Neuronal stem cell (in vitro differentiated cells): Measurements from ENCODE around the gene IL23R.

Experiments
- DNase-seq: peaks from one replicate; pipeline ENCODE4 v3.0.0-alpha.2; 2013; ENCODE audit warnings: low spot score
- H2AFZ ChIP-seq: one replicate; pipeline ENCODE4 v1.6.1; 2013; ENCODE audit warnings: mild to moderate bottlenecking, low read length, inconsistent platforms
- H2AK5ac ChIP-seq: 2 replicates; pipeline ENCODE4 v1.6.1; 2013; ENCODE audit warnings: low read depth, mild to moderate bottlenecking, inconsistent platforms, low read length, moderate library complexity, mixed read lengths
- H2BK120ac ChIP-seq: 2 replicates; pipeline ENCODE4 v1.6.1; 2013; ENCODE audit warnings: low read depth, mild to moderate bottlenecking, inconsistent platforms, low read length, moderate library complexity, mixed read lengths
- H2BK12ac ChIP-seq: one replicate; pipeline ENCODE4 v1.6.1; 2013; ENCODE audit warnings: low read length, inconsistent platforms
- H2BK15ac ChIP-seq: 2 replicates; pipeline ENCODE4 v1.6.1; 2013; ENCODE audit warnings: mild to moderate bottlenecking, low read length, inconsistent platforms, mixed read lengths
- H2BK5ac ChIP-seq: one replicate; pipeline ENCODE4 v1.6.1; 2013; ENCODE audit warnings: inconsistent platforms, mild to moderate bottlenecking, low read length, moderate library complexity
- H3K14ac ChIP-seq: one replicate; pipeline ENCODE4 v1.6.1; 2013; ENCODE audit warnings: low read length, inconsistent platforms
- H3K18ac ChIP-seq: 2 replicates; pipeline ENCODE4 v1.6.1; 2013; ENCODE audit warnings: low read length, inconsistent platforms
- H3K23ac ChIP-seq: 2 replicates; pipeline ENCODE4 v1.6.1; 2013; ENCODE audit warnings: low read depth, mild to moderate bottlenecking, mixed read lengths, low read length, inconsistent platforms; ENCODE audit not compliant: poor library complexity
- H3K27ac ChIP-seq: replicated peaks from 3 replicates; pipeline ENCODE4 v1.5.1; 2013; ENCODE audit warnings: low read length, inconsistent platforms
- H3K27me3 ChIP-seq, 3 experiments: 2 replicates each; pipeline ENCODE4 v1.6.1; 2013; ENCODE audit warnings: low read length in 3 of 3, mild to moderate bottlenecking in 2 of 3, inconsistent platforms in 1 of 3, low read depth in 1 of 3, mixed read lengths in 1 of 3, moderate library complexity in 1 of 3; ENCODE audit not compliant: control insufficient read depth in 3 of 3, insufficient read depth in 3 of 3
- H3K36me3 ChIP-seq, 2 donors: replicated peaks in 1 of 2; 2 replicates each; pipeline ENCODE4 v1.6.1; 2013; ENCODE audit warnings: low read length in 2 of 2; ENCODE audit not compliant: control insufficient read depth in 2 of 2, insufficient read depth in 2 of 2
- H3K4ac ChIP-seq: 2 replicates; pipeline ENCODE4 v1.6.1; 2013; ENCODE audit warnings: inconsistent platforms, mild to moderate bottlenecking, low read length, moderate library complexity
- H3K4me1 ChIP-seq, 2 donors: 1 replicate in 1 of 2; 2 replicates in 1 of 2; pipeline ENCODE4 v1.6.1; 2013; ENCODE audit warnings: low read length in 2 of 2, low read depth in 1 of 2; ENCODE audit not compliant: control insufficient read depth in 2 of 2, insufficient read depth in 1 of 2
- H3K4me2 ChIP-seq: one replicate; pipeline ENCODE4 v1.6.1; 2013; ENCODE audit warnings: mild to moderate bottlenecking, low read length, inconsistent platforms; ENCODE audit not compliant: insufficient read depth, poor library complexity, severe bottlenecking
- H3K4me3 ChIP-seq, 2 donors: 2 replicates each; pipeline ENCODE4 v1.5.1; 2013; ENCODE audit warnings: low read length in 2 of 2, mild to moderate bottlenecking in 2 of 2, inconsistent platforms in 1 of 2, moderate library complexity in 1 of 2
- H3K79me1 ChIP-seq: one replicate; pipeline ENCODE4 v1.6.1; 2013; ENCODE audit warnings: low read depth, mild to moderate bottlenecking, inconsistent platforms, low read length, moderate library complexity
- H3K9ac ChIP-seq: one replicate; pipeline ENCODE4 v1.6.1; 2013; ENCODE audit warnings: mild to moderate bottlenecking, low read depth, low read length, inconsistent platforms; ENCODE audit not compliant: poor library complexity
- H3K9me3 ChIP-seq, 2 donors: replicated peaks in 1 of 2; 2 replicates each; pipeline versions ENCODE3 to v1.6.1; 2013; ENCODE audit warnings: low read length in 2 of 2, mild to moderate bottlenecking in 2 of 2, inconsistent platforms in 1 of 2, low read depth in 1 of 2, mixed read lengths in 1 of 2, moderate library complexity in 1 of 2; ENCODE audit not compliant: control insufficient read depth in 2 of 2, insufficient read depth in 1 of 2
- H4K8ac ChIP-seq: one replicate; pipeline ENCODE4 v1.6.1; 2013; ENCODE audit warnings: low read depth, mild to moderate bottlenecking, inconsistent platforms, low read length, moderate library complexity
- H4K91ac ChIP-seq: one replicate; pipeline ENCODE4 v1.6.1; 2013; ENCODE audit warnings: low read length, low read depth, mild to moderate bottlenecking, inconsistent platforms; ENCODE audit not compliant: poor library complexity
- WGBS, 2 donors: extraction: QIAGEN DNeasy Blood & Tissue Kit; methylation state at CpG; one replicate each; pipeline ENCODE4 v1.1.7; 2013; ENCODE audit warnings: missing lambda C conversion rate in 2 of 2, mixed read lengths in 1 of 2; ENCODE audit not compliant: insufficient read length in 2 of 2, insufficient replicate concordance in 1 of 2; ENCODE audit errors: extremely low coverage in 2 of 2; 5-methylcytosine and 5-hydroxymethylcytosine counted together

IL23R gene

DNA sequence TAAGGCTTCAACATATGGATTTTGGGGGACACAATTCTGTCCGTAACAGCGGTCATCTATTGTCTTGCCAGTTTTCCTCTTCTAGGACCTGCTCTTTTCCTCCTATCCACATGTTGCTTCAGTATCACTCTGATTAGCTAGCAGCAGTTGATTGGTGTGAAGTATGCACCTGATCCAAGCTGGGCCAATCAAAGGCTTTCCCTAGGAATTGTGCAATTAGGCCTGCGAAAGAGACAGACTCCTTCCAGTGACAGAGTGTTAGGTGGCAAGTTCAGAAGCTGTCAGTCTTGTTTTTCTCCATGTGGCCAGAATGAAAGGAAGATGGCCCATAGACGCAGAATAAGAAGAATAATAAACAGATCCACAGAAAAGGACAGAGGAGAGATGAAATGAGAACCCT is 107.3 kb downstream of the IL23R start:
- WGBS, 2 donors = no CpG with 5 or more reads among the region's 4 CpGs

DNA sequence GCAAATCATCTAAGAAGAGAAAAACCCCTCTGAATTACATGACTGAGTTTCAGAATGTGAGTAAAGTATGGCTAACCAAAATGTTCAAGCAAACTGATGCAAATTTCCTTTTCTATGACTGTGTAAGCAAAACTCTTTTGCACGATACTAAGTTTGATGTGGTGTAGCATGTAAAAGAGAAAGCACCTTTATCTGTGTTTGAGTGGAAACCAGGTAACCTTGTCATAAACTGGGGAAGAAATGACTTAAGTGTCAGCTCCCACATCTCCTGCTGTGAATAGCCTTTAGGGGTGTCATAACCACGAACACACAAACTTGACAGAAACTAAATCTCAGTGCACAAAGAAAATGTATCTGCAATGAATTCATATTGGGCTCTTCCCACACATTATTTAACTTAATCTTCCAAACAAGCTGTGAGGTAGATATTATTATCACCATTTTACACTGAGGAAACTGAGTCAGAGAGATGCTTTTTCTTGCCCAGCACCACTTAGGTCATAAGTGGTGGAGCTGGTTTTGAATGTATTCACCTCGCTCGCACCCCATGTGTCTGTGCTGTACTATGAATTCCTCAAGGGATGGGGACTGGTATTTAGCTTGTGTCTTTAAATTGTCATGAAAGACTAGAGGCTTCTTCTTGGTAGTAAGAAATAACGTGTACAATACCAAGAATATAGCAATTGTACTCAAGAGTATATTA is 108.5 kb downstream of the IL23R start:
- Histone ChIP-seq H2AK5ac (no peak overlapping the region), H3K14ac (no peak overlapping the region), H4K8ac (no peak overlapping the region), H3K4me3 (no peak overlapping the region), H3K79me1 (no peaks in the 10 kb centered on the region), H3K27me3 (no peaks in the 10 kb centered on the region), H2AFZ (no peak overlapping the region), H3K9ac (no peak overlapping the region), H3K18ac (no peak overlapping the region), H3K4me2 (no peak overlapping the region), H2BK5ac (no peak overlapping the region), H2BK12ac (no peak overlapping the region), H3K27ac (no peak overlapping the region), H3K4me1 (no peaks in the 10 kb centered on the region), H3K9me3 (peaks cover 0 to 2% of the 10 kb centered on the region in 2 donors), H2BK120ac (no peak overlapping the region), H3K23ac (no peak overlapping the region), H4K91ac (no peak overlapping the region), H3K4ac (no peak overlapping the region), H3K36me3 (no peaks in the 10 kb centered on the region), H2BK15ac (no peak overlapping the region)
- no peak for DNase-seq
- no CpG with 5 or more reads among the region's 5 CpGs for WGBS, 2 donors

More for the DNA sequence above, 107.3 kb downstream of the IL23R start:
- no peak overlapping the region for H3K14ac ChIP-seq
- H3K27ac ChIP-seq = no peak overlapping the region
- H4K8ac ChIP-seq = no peak overlapping the region
- no peak overlapping the region for H2AFZ ChIP-seq
- H3K36me3 ChIP-seq = no peaks in the 10 kb centered on the region
- no peak overlapping the region for H2BK120ac ChIP-seq
- H4K91ac ChIP-seq = no peak overlapping the region
- H3K4me2 ChIP-seq = no peak overlapping the region
- H3K4me1 ChIP-seq = no peaks in the 10 kb centered on the region
- no peak overlapping the region for H3K4ac ChIP-seq
- no peak overlapping the region for H2BK12ac ChIP-seq
- H3K79me1 ChIP-seq = no peaks in the 10 kb centered on the region
- H2BK5ac ChIP-seq = no peak overlapping the region
- H3K27me3 ChIP-seq = no peaks in the 10 kb centered on the region
- DNase-seq = no peak
- H3K18ac ChIP-seq = no peak overlapping the region
- no peak overlapping the region for H3K4me3 ChIP-seq
- H2BK15ac ChIP-seq = no peak overlapping the region
- no peak overlapping the region for H3K9ac ChIP-seq
- H3K23ac ChIP-seq = no peak overlapping the region
- H3K9me3 ChIP-seq = peaks cover 0 to 2% of the 10 kb centered on the region in 2 donors
- H2AK5ac ChIP-seq = no peak overlapping the region

DNA sequence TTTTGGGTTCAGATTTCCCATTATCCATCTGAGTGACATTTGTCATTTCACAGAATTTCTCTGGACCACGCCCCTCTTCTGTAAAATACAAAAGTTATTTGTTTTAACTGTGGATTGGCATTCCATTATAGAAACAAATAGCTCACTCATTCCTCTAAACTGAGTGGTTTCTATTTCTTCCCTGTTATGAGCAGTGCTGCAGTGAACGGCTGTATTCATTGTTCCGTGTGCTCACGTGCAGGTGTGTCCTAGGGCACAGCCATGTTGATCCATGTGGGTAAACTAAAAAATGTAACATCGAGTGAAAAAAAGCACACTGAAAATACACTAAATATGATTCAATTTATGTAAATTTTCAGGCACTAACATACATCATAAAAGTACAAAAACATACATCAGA is 114.4 kb downstream of the IL23R start:
- H3K4me3 ChIP-seq = no peak overlapping the region

DNA sequence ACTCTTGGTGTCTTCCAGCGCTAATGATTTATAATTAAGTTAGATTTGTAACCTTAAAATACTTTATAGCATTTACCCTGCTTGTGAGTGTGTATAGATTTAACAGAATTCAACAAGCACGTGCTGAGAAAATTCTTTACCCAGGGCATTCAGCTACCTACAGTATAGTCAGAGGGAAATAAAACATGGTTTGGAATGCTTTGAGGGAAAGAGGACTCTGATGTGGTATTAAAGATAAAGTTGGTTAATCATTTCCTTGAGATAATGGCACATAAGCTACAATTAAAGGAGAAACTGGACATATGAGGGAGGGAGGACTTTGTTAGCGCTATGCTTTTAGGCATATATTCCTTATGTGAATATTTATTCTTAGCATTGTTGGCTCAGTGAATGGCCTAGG is 115.0 kb downstream of the IL23R start:
- no peak for DNase-seq
- H3K18ac ChIP-seq = no peak overlapping the region
- WGBS, 2 donors = no CpG with 5 or more reads among the region's 3 CpGs

More for the DNA sequence above, 114.4 kb downstream of the IL23R start:
- Histone ChIP-seq H2AK5ac (no peak overlapping the region), H3K4me1 (no peaks in the 10 kb centered on the region), H3K4ac (no peak overlapping the region), H3K27me3 (no peaks in the 10 kb centered on the region), H3K36me3 (no peaks in the 10 kb centered on the region), H3K23ac (no peak overlapping the region), H2AFZ (no peak overlapping the region), H3K79me1 (no peaks in the 10 kb centered on the region), H3K27ac (no peak overlapping the region), H2BK15ac (no peak overlapping the region), H4K8ac (no peak overlapping the region), H3K9ac (no peak overlapping the region), H2BK12ac (no peak overlapping the region), H2BK5ac (no peak overlapping the region), H3K9me3 (no peaks in the 10 kb centered on the region), H4K91ac (no peak overlapping the region), H3K14ac (no peak overlapping the region), H3K4me2 (no peak overlapping the region), H3K18ac (no peak overlapping the region), H2BK120ac (no peak overlapping the region)
- no peak for DNase-seq
- WGBS, 2 donors = no CpG with 5 or more reads among the region's 5 CpGs

More for the DNA sequence above, 115.0 kb downstream of the IL23R start:
- H2AFZ ChIP-seq = no peak overlapping the region
- no peak overlapping the region for H4K91ac ChIP-seq
- no peaks in the 10 kb centered on the region for H3K27me3 ChIP-seq
- no peaks in the 10 kb centered on the region for H3K36me3 ChIP-seq
- no peak overlapping the region for H3K14ac ChIP-seq
- H3K4me3 ChIP-seq = no peak overlapping the region
- no peaks in the 10 kb centered on the region for H3K4me1 ChIP-seq
- H2BK15ac ChIP-seq = no peak overlapping the region
- H3K9me3 ChIP-seq = no peaks in the 10 kb centered on the region
- H2BK12ac ChIP-seq = no peak overlapping the region
- no peak overlapping the region for H4K8ac ChIP-seq
- no peak overlapping the region for H3K4me2 ChIP-seq
- H3K4ac ChIP-seq = no peak overlapping the region
- H2BK120ac ChIP-seq = no peak overlapping the region
- H2AK5ac ChIP-seq = no peak overlapping the region
- H3K23ac ChIP-seq = no peak overlapping the region
- no peak overlapping the region for H2BK5ac ChIP-seq
- H3K79me1 ChIP-seq = no peaks in the 10 kb centered on the region
- no peak overlapping the region for H3K9ac ChIP-seq
- no peak overlapping the region for H3K27ac ChIP-seq
